ENCODE measurements around the gene GSAP.
A peak's percentile ranks its signal among the peaks of the same experiment; 100 is the strongest.

The GSAP gene

DNA sequence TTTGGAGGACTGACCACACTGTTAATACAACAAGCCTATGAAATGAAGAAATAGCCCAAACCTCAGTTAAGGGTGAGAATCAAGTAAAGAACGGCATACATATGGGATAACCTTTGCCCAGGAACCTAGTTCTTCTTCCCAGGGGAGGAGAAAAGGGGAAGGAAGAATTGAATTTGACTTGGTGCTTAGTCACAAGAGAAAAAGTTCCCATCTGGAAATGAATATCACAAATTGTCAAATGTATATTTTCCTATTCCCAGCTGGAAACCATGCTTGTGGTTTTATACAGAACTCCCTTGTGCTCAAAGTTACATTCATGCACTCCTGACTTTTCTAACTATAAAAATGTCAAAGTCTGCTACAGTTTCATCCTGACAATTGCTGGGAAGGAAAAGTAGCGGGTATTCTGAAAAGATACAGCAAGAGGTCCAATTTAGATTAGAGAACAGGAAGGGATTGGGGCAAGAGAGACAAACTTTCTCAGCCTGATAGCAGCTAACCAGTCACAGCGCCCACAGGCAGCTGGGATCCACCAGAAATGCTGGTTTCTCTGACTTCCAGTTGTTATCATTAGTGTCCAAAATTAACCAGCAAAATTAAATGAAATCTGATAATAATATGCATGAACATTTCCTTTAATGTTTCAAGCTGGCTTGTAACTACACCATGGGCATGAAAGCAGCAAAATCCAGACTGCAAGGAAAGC, 18.6 kb upstream of the GSAP start:
- DNase-seq: no peak

DNA sequence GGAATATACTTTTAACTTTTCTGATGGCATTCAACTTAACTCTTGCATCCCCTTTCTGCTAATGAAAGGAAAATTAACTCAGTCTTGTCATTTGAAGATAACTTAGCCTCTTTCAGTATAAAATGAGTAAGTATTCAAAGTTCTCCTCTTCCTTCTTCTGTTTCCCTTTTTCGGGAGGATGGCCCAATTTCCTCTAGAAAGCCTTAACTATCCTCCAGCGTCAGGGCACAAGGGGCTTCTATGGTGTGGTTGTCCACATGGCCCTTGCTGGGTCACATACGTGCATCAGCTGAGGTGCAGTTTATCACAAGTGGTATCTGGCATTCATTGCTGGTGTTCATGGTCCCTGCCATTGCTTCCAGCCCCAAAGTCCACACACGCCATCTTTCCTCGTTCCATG, 17.8 kb upstream of the GSAP start:
- DNase-seq: no peak

- no peak for DNase-seq
These were observed 14.8 kb upstream of the GSAP start for GRCh38 chr7:77430927-77431326.

DNA sequence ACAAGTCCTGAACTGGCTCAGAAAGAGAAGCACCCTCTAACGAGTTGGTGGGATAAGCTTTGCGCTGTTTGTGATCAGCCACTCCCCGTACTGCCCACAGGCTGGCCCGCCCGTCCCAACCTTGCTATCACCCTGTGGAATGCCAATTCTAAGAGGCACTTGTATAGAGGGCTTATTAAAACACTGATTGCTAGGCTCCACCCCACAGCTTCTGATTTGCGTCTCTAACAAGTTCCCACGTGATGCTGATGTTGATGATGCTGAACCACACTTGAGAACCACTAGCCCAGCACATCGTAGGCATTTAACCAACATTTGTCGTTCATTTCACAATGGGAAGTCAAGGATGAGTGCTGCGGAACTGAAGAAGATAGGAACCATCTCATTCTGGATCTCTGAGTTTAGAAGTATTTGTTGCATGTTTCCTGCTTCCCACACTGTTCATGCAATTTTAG, 12.7 kb upstream of the GSAP start:
- DNase-seq: peak; percentile 77

GRCh38 chr7:77427996-77428603, 12.0 kb upstream of the GSAP start:
- DNase-seq: no peak

GRCh38 chr7:77426521-77427051, 10.4 kb upstream of the GSAP start:
- no peak for DNase-seq

GRCh38 chr7:77426052-77426404, 9.9 kb upstream of the GSAP start:
- no peak for DNase-seq

GRCh38 chr7:77425101-77426051, 9.2 kb upstream of the GSAP start:
- no peak for DNase-seq

- DNase-seq: no peak
These were observed 6.4 kb upstream of the GSAP start for GRCh38 chr7:77422500-77422899.

DNA sequence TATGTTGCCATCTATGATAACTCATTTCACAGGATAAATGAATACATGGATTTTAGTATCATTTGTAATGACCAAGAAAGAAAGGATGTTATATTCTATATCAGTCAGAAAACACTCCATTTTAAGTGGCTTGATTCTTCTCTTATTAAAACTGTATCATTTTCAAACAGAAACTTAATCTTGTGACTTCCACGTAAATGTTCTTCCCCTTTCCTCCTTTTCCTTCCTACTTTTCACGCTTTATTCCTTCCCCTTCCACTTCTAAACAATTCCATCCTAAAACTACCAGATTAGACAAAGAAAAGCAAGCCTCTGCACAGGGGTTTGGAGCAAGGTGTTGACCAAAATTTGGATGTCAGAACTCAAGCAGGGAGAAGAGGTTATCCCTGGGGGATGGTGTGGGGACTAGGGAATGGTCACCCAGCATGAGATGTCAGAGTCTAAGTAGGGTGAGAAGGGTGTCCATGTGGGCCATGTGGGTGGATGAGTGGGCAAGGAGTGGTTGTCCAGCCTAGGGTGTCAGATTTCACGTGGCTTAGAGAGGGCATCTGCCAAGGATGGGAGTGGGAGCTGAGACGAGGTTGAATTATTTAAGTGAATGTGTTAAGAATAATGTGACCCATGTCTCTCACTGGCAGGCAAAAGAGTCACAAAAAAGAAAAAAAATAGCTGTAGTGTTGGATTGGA, 5.0 kb upstream of the GSAP start:
- DNase-seq: no peak

- no peak for DNase-seq
These were observed 4.3 kb upstream of the GSAP start for GRCh38 chr7:77420438-77420837.

GRCh38 chr7:77419102-77419501, 3.0 kb upstream of the GSAP start:
- DNase-seq: no peak

DNA sequence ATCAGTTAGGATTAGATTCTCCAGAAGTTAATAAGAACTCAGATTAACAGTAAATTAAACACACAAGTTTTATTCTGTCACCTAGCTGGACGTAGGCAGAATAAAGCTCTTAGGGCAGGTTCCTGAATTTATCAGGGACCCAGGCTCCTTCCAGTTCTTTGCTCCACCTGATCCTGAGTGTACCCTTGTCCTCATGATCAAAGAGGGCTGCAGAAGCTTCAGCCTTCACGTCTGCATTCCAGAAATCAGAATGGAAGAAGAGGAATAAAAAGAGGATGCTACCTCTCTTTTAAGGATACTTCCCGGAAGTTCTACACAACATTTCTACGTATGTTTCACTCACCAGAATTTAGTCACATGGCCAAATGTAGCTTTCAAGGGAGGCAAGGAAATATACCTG, 1.7 kb upstream of the GSAP start:
- DNase-seq: no peak

DNA sequence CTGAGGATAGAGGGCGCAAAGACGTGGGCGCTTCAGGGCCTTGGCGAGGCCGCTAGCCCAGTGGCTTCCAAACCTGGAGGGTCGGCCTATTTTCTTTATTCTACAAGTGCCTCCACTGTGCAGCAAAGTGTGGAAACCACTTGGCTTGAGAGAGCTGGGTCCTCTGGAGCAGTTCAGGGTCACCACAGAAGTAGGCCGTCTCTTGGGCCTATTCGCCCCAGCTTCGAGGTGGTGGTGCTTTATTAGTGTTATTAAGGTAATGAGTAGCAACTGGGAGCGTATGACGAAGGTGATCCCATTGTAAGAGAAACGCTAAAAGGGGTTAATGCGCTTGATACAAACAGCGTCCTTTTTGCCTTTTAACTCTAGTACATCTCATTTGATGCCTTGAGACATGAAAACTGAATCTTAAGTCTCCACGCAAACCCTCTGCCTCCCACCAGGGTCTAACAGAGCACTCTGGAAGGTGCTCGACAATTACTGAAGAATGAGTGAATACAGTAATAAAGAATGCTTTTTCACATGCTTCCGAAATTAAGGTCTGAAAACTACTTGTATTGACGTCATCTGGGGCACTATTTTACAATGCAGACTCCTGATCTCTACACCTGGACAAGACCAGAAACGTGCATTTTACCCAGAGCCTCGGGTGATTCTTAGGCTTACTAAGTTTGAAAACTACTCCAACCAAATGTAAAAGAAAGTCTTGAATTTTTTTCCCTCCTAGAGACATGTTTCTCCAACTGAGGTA, 647 bp upstream of the GSAP start:
- DNase-seq: no peak

GRCh38 chr7:77415476-77415822, 700 bp downstream of the GSAP start:
- DNase-seq: no peak

GRCh38 chr7:77413861-77414424, 2.2 kb downstream of the GSAP start:
- DNase-seq: no peak

- DNase-seq: no peak
These were observed 3.0 kb downstream of the GSAP start for GRCh38 chr7:77413128-77413527.

- DNase-seq: no peak
These were observed 6.2 kb downstream of the GSAP start for GRCh38 chr7:77409739-77410547.

GRCh38 chr7:77409005-77409738, 7.0 kb downstream of the GSAP start:
- DNase-seq: no peak

- DNase-seq: no peak
These were observed 8.2 kb downstream of the GSAP start for GRCh38 chr7:77407906-77408305.

All from DMS79 treated with DMSO at 0.1 percent for 48 hours (cell line).